GM19023 (cell line): ENCODE measurements around the gene TPD52L2.
"Not testable (repeated sequence)": the region's sequence is repeated elsewhere in the genome, so short reads cannot be mapped to it uniquely, and the experiment has no call there.

Experiments
- ATAC-seq: cut with Tn5 transposase; IDR thresholded peaks from one replicate; pipeline ENCODE4 v1.9.1; 2021; ENCODE audit warnings: mild to moderate bottlenecking, moderate library complexity; ENCODE audit not compliant: unreplicated experiment

The TPD52L2 gene

GRCh38 chr20:63895202-63895951 is 30.3 kb downstream of the TPD52L2 start:
- peak; percentile 7 for ATAC-seq

GRCh38 chr20:63895952-63896263 is 30.8 kb downstream of the TPD52L2 start:
- ATAC-seq = no peak

- ATAC-seq = no peak
Observed at GRCh38 chr20:63896264-63897105, 31.4 kb downstream of the TPD52L2 start.

GRCh38 chr20:63897978-63898561 is 33.0 kb downstream of the TPD52L2 start:
- ATAC-seq = no peak

- no peak for ATAC-seq
Observed at GRCh38 chr20:63898882-63899558, 34.0 kb downstream of the TPD52L2 start.

GRCh38 chr20:63900413-63900812 is 35.3 kb downstream of the TPD52L2 start:
- ATAC-seq = no peak

GRCh38 chr20:63903796-63904561 is 38.9 kb downstream of the TPD52L2 start:
- no peak for ATAC-seq

- no peak for ATAC-seq
Observed at GRCh38 chr20:63908008-63908682, 43.1 kb downstream of the TPD52L2 start.

- no peak for ATAC-seq
Observed at GRCh38 chr20:63911176-63911575, 46.1 kb downstream of the TPD52L2 start.

GRCh38 chr20:63913768-63914167 is 48.7 kb downstream of the TPD52L2 start:
- no peak for ATAC-seq

- ATAC-seq = no peak
Observed at GRCh38 chr20:63915471-63915870, 50.4 kb downstream of the TPD52L2 start.

- ATAC-seq = not testable (repeated sequence)
Observed at GRCh38 chr20:63916371-63916939, 51.4 kb downstream of the TPD52L2 start.

- no peak for ATAC-seq
Observed at GRCh38 chr20:63917811-63918210, 52.7 kb downstream of the TPD52L2 start.

GRCh38 chr20:63919130-63919529 is 54.1 kb downstream of the TPD52L2 start:
- no peak for ATAC-seq

GRCh38 chr20:63920226-63920625 is 55.2 kb downstream of the TPD52L2 start:
- no peak for ATAC-seq

GRCh38 chr20:63923651-63924050 is 58.6 kb downstream of the TPD52L2 start:
- ATAC-seq = no peak

GRCh38 chr20:63924241-63924640 is 59.2 kb downstream of the TPD52L2 start:
- no peak for ATAC-seq

GRCh38 chr20:63926298-63926697 is 61.2 kb downstream of the TPD52L2 start:
- ATAC-seq = no peak

GRCh38 chr20:63929071-63929470 is 64.0 kb downstream of the TPD52L2 start:
- no peak for ATAC-seq

GRCh38 chr20:63929473-63929883 is 64.4 kb downstream of the TPD52L2 start:
- not testable (repeated sequence) for ATAC-seq
